ENCODE measurements around the gene NECAB2.

GRCh38 chr16:83963277-83964119 lies 4.5 kb upstream of the NECAB2 start:
- TF ChIP-seq YY1 (IDR thresholded peaks at IDR 0.05; ENCODE audit: insufficient read depth, insufficient read length), result no peak
- TF ChIP-seq ZNF274 (IDR thresholded peaks at IDR 0.05; ENCODE audit: low read depth, low read length), result no peak
- no peak for TF ChIP-seq SUZ12 (IDR thresholded peaks at IDR 0.05; ENCODE audit: extremely low read depth, insufficient read depth, insufficient read length)
